CD4-positive, alpha-beta T cell (primary cell): ENCODE results near the gene PAX5. TPM values are rescaled to one million over a fixed set of nuclear protein-coding genes. Genes with fewer than 3 reads are reported as not detected.

Experiments
- ATAC-seq: fragments of 200-7000 bp; cut with Tn5 transposase; one replicate; pipeline ENCODE4 v1.10.0; 2022; ENCODE audit warnings: mild to moderate bottlenecking; ENCODE audit not compliant: poor library complexity
- CTCF ChIA-PET: fragments of 350-600 bp; sonication (Branson Sonifier 250); formaldehyde crosslinking; loops from one replicate; lab custom pipeline; 2021; ENCODE audit warnings: antibody characterized with exemption, inconsistent platforms; lab: Charles Lee
- POLR2A ChIA-PET: fragments of 350-600 bp; sonication (Branson Sonifier 250); formaldehyde crosslinking; loops from one replicate; lab custom pipeline; 2021; ENCODE audit warnings: antibody characterized with exemption, inconsistent platforms; lab: Charles Lee
- DNase-seq, 14 experiments: peaks; one replicate each; pipeline ENCODE4 v3.0.0-alpha.2; 2013 to 2020; ENCODE audit warnings: mixed read lengths in 2 of 14
- H3K27ac ChIP-seq, 2 donors: one replicate each; pipeline versions ENCODE4 v1.5.1 to v1.7.0; 2013; ENCODE audit warnings: low read length in 2 of 2, low read depth in 1 of 2, mild to moderate bottlenecking in 1 of 2
- H3K27me3 ChIP-seq, 2 experiments: 1 replicate in 1 of 2; 2 replicates in 1 of 2; pipeline versions ENCODE4 v1.6.1 to v1.7.0; 2013; ENCODE audit warnings: low read length in 2 of 2, control low read depth in 1 of 2, mild to moderate bottlenecking in 1 of 2, moderate library complexity in 1 of 2; ENCODE audit not compliant: insufficient read depth in 2 of 2, control insufficient read depth in 1 of 2
- H3K36me3 ChIP-seq: one replicate; pipeline ENCODE4 v1.6.1; 2013; ENCODE audit warnings: low read length, control low read depth; ENCODE audit not compliant: insufficient read depth
- H3K4me1 ChIP-seq: one replicate; pipeline ENCODE4 v1.6.1; 2013; ENCODE audit warnings: low read length, control low read depth; ENCODE audit not compliant: insufficient read depth
- H3K4me3 ChIP-seq: one replicate; pipeline ENCODE4 v1.5.1; 2013; ENCODE audit warnings: mild to moderate bottlenecking, low read length, moderate library complexity
- H3K9me3 ChIP-seq, 2 experiments: 1 replicate in 1 of 2; 2 replicates in 1 of 2; pipeline versions ENCODE4 v1.6.1 to v1.7.0; 2013; ENCODE audit warnings: low read length in 2 of 2, mild to moderate bottlenecking in 2 of 2, control low read depth in 1 of 2, moderate library complexity in 1 of 2; ENCODE audit not compliant: control insufficient read depth in 1 of 2, insufficient read depth in 1 of 2
- H3K27ac Mint-ChIP-seq: one replicate; pipeline ENCODE4 v1.8.0; 2020; ENCODE audit warnings: mixed read lengths
- H3K27me3 Mint-ChIP-seq: one replicate; pipeline ENCODE4 v1.8.0; 2021; ENCODE audit warnings: mixed read lengths
- H3K36me3 Mint-ChIP-seq: one replicate; pipeline ENCODE4 v1.8.0; 2021; ENCODE audit warnings: low read depth, mixed read lengths
- H3K4me1 Mint-ChIP-seq: one replicate; pipeline ENCODE4 v1.8.0; 2021; ENCODE audit warnings: low read depth, mixed read lengths
- H3K4me3 Mint-ChIP-seq: one replicate; pipeline ENCODE4 v1.8.0; 2020; ENCODE audit warnings: mild to moderate bottlenecking, mixed read lengths
- H3K9me3 Mint-ChIP-seq: one replicate; pipeline ENCODE4 v1.8.0; 2020; ENCODE audit warnings: mixed read lengths
- CTCF ChIP-seq: fragments of 200-600 bp; IDR thresholded peaks from one replicate; pipeline ENCODE4 v1.8.0; 2022; ENCODE audit warnings: antibody characterized with exemption, mild to moderate bottlenecking
- intact Hi-C, 2 experiments: fragments of 100-400 bp; cut with DNase I in 1 of 2; cut with micrococcal nuclease in 1 of 2; formaldehyde crosslinking; loops; one replicate each; pipeline versions ENCODE4 v1.15.1 to v1.9.0; 2023 to 2025; cut with DNase I, micrococcal nuclease
- total RNA-seq, 174 experiments: library from RNA in 2 of 174; stranded (reverse) in 2 of 174; gene quantifications; one replicate each; pipeline ENCODE4 v1.2.3 and lab custom pipeline; 2021 to 2026

The PAX5 gene
- total RNA-seq, 2 experiments from 2014 or later: 0.03 to 0.11 TPM

- POLR2A ChIA-PET: no interaction called here
- peaks cover 0 to 2% of the 10 kb centered on the region in 2 experiments for H3K27me3 ChIP-seq
- H3K36me3 ChIP-seq: no peaks in the 10 kb centered on the region
- DNase-seq (no peak), ATAC-seq (no peak)
- H3K4me1 ChIP-seq: no peaks in the 10 kb centered on the region
- Mint-ChIP-seq H3K27me3 (peaks cover 37% of the 10 kb centered on the region), H3K27ac (no peak overlapping the region), H3K4me1 (no peaks in the 10 kb centered on the region), H3K36me3 (no peaks in the 10 kb centered on the region), H3K4me3 (no peak overlapping the region), H3K9me3 (no peaks in the 10 kb centered on the region)
- CTCF ChIA-PET: no interaction called here
- H3K4me3 ChIP-seq: no peak overlapping the region
- intact Hi-C loops: no loop called here
- no peaks in the 10 kb centered on the region for H3K9me3 ChIP-seq
- no peak overlapping the region for H3K27ac ChIP-seq
- TF ChIP-seq CTCF: no peak
These were observed 86.0 kb downstream of the PAX5 start for GRCh38 chr9:36948051-36948450.

GRCh38 chr9:36946653-36947052 is 87.4 kb downstream of the PAX5 start:
- H3K27ac Mint-ChIP-seq: no peak overlapping the region
- H3K36me3 ChIP-seq: no peaks in the 10 kb centered on the region
- POLR2A ChIA-PET: no interaction called here
- H3K27me3 Mint-ChIP-seq: peaks cover 27% of the 10 kb centered on the region
- H3K27ac ChIP-seq: no peak overlapping the region
- H3K4me3 ChIP-seq: no peak overlapping the region
- H3K4me1 ChIP-seq: no peaks in the 10 kb centered on the region
- CTCF ChIA-PET: no interaction called here
- ATAC-seq (no peak), DNase-seq (no peak)
- no peaks in the 10 kb centered on the region for H3K4me1 Mint-ChIP-seq
- no peaks in the 10 kb centered on the region for H3K9me3 ChIP-seq
- intact Hi-C loops: no loop called here
- no peaks in the 10 kb centered on the region for H3K36me3 Mint-ChIP-seq
- no peak for TF ChIP-seq CTCF
- H3K4me3 Mint-ChIP-seq: no peak overlapping the region
- H3K9me3 Mint-ChIP-seq: no peaks in the 10 kb centered on the region
- H3K27me3 ChIP-seq: peaks cover 0 to 2% of the 10 kb centered on the region in 2 experiments

GRCh38 chr9:36945999-36946398 is 88.1 kb downstream of the PAX5 start:
- intact Hi-C loops: no loop called here
- Histone ChIP-seq H3K36me3 (no peaks in the 10 kb centered on the region), H3K9me3 (no peaks in the 10 kb centered on the region), H3K4me1 (no peaks in the 10 kb centered on the region), H3K27me3 (peaks cover 0 to 2% of the 10 kb centered on the region in 2 experiments), H3K4me3 (no peak overlapping the region), H3K27ac (no peak overlapping the region)
- H3K9me3 Mint-ChIP-seq: no peaks in the 10 kb centered on the region
- no peak overlapping the region for H3K27ac Mint-ChIP-seq
- ChIA-PET POLR2A (no interaction called here), CTCF (no interaction called here)
- DNase-seq: peak in 1 of 14 experiments; percentile 8
- H3K27me3 Mint-ChIP-seq: peaks cover 20% of the 10 kb centered on the region
- no peak for ATAC-seq
- H3K36me3 Mint-ChIP-seq: no peaks in the 10 kb centered on the region
- H3K4me1 Mint-ChIP-seq: no peaks in the 10 kb centered on the region
- no peak overlapping the region for H3K4me3 Mint-ChIP-seq
- no peak for TF ChIP-seq CTCF
